Measurements from ENCODE around the gene ZACN. TPM values are rescaled to one million over a fixed set of nuclear protein-coding genes. Genes with fewer than 3 reads are reported as not detected.
"Not testable (repeated sequence)": the region's sequence is repeated elsewhere in the genome, so short reads cannot be mapped to it uniquely, and the experiment has no call there.

The ZACN gene
- 0.21 TPM for total RNA-seq

DNA sequence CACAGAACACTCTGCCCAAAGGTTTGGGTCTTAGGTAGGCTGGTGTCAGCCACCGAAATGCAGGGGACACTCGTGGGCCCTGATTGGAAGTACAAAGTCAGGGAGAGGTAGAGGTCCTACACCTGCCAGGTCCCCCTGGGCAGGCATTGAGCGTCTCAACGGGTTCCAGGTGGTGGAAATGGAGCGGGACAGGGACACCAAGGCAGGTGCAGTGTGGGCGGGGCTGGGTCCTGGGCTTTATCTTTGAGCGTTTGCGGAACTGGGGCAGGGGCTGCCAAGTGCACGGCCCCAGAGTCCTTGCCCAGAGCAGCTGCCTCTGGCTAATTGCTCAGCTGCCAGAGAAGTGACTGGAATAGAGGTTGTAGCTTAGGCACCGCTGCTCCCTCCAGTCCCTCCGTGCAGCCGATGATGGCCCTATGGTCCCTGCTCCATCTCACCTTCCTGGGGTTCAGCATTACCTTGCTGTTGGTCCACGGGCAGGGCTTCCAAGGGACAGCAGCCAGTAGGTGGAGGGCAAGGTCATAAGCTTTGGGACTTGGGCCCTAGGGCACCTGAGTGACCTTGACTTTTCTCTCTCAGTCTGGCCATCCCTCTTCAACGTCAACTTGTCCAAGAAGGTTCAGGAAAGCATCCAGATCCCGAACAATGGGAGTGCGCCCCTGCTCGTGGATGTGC is at the start of gene ZACN:
Gene ZACN (plus strand): TSS at position 323 of the 675 bp plus-strand sequence. CDS start 83 bp downstream, at position 406.
- Histone ChIP-seq H3K27me3 (ENCODE audit: insufficient read depth, low read length) (peaks cover 56% of the 10 kb centered on the region), H3K4me1 (ENCODE audit: insufficient read depth, low read length) (peaks cover 57% of the 10 kb centered on the region), H3K9me3 (ENCODE audit: low read depth, low read length) (no peaks in the 10 kb centered on the region), H3K4me3 (ENCODE audit: low read length) (no peak within 1 kb of the TSS)

DNA sequence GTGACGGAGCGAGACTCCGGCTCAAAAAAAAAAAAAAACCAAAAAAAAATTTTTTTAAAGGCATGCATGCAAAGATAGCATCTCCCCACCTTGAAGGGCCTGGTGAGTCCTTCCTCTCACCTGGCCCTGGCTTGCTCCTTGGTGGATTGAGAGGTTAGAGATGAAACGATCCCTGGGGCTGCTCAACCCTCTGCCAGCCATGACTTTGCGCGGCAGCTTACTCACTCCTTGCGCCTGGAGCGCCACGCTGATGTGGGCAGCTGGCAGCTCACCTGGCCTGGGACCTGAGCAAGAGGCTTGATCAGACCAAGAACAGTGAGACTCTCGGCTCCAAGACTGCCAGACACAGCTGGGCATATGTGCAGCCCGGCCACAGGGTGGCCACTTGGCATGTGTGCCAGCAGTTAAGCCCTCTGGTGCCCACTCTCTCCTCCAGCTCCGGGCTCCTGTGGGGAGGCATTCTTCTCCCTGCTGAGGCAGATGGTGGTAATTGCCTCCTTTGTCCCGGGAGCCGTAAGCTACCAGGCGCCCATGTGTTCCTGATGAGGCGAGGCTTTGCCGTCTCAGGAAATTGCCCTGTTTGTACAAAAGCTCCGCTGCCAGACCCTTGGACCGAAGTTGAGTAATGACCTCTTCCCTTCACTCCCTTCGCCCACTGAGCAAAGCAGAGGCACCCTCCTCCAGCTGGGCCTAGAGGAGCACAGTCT is 46.8 kb upstream of the ZACN start:
- Histone ChIP-seq H3K27me3 (ENCODE audit: insufficient read depth, low read length) (no peaks in the 10 kb centered on the region), H3K4me1 (ENCODE audit: insufficient read depth, low read length) (peaks cover 11% of the 10 kb centered on the region), H3K9me3 (ENCODE audit: low read depth, low read length) (no peaks in the 10 kb centered on the region), H3K4me3 (ENCODE audit: low read length) (no peak overlapping the region)

DNA sequence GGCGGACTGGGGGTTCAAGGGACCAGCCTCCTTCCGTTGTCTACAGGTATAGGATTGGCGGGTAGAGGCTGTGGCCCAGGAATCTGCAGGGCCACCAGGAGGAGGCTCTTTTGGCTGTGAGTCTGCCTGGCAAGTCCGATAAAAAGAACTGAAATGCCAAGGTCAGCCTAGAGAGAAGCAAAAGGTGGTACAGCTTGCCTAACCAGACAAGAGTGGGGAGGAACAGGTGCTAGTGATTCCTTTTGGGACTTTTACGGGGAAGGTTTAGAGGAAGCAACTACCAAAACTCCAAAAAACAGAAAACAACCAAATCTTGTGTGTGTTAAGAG is 46.2 kb upstream of the ZACN start:
- Histone ChIP-seq H3K4me1 (ENCODE audit: insufficient read depth, low read length) (peaks cover 11% of the 10 kb centered on the region), H3K4me3 (ENCODE audit: low read length) (no peak overlapping the region), H3K9me3 (ENCODE audit: low read depth, low read length) (no peaks in the 10 kb centered on the region), H3K27me3 (ENCODE audit: insufficient read depth, low read length) (no peaks in the 10 kb centered on the region)

DNA sequence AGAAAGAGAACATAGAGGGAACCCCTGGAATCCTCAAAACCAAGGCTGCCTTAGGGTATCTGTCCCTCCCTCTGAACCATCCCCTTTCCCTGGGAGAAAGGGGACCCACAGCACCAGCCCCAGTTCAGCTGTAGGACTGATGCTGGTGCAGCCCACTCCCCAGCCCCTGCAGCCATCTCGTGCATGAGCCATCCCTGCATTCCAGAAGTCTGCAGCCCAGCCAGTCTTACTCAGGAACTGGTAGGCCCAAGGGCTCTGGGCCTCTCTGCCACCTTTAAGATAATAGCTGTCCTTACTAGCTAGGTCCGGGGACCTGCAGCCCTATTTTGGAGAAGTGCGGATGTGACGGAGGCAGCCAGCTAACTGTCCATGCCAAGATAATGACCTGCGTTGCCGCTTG is 45.8 kb upstream of the ZACN start:
- Histone ChIP-seq H3K9me3 (ENCODE audit: low read depth, low read length) (no peaks in the 10 kb centered on the region), H3K27me3 (ENCODE audit: insufficient read depth, low read length) (no peaks in the 10 kb centered on the region), H3K4me1 (ENCODE audit: insufficient read depth, low read length) (peaks cover 11% of the 10 kb centered on the region), H3K4me3 (ENCODE audit: low read length) (no peak overlapping the region)

DNA sequence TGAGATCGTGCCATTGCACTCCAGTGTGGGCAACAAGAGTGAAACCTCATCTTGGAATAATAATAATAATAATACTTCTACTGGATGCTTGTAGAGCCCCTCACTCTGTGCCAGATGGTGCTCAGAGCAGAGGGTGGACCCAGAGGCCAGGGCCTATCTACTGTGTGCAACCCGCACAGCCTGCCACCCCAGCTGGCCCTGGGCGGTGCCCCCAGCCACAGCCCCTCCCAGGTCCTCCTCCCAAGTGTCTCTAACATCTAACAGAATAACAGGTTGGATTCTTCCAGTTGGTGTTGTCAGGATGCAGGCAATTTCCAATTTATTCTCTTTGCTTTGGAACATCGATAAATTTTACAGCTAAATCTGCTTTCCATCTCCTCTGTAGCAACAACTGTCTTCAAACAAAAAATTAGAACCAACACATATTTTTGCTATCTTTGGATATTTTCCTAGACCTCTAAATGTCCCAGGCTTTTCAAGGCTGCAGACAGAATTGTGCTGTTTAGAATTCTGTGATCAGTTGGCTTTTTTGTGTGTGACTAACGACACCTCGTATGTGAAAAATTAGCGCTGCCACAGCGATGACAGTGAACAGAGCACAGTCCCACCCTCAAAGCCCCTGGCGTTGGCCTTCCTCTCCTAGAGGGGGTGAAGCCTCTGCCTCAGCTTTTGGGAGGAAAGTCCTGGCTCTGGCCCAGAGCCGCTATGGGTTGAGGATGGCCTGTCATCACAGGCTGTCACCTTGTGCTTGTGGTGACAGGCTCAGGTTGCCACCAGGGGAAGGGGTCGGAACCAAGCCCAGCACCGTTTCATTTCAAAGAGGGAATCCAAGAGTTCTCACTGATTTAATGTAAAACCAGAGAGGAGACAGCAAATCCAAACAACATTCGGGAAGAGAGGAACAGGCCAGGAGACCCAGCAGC is 44.3 kb upstream of the ZACN start:
- Histone ChIP-seq H3K9me3 (ENCODE audit: low read depth, low read length) (no peaks in the 10 kb centered on the region), H3K4me3 (ENCODE audit: low read length) (no peak overlapping the region), H3K4me1 (ENCODE audit: insufficient read depth, low read length) (peaks cover 5% of the 10 kb centered on the region), H3K27me3 (ENCODE audit: insufficient read depth, low read length) (no peaks in the 10 kb centered on the region)

DNA sequence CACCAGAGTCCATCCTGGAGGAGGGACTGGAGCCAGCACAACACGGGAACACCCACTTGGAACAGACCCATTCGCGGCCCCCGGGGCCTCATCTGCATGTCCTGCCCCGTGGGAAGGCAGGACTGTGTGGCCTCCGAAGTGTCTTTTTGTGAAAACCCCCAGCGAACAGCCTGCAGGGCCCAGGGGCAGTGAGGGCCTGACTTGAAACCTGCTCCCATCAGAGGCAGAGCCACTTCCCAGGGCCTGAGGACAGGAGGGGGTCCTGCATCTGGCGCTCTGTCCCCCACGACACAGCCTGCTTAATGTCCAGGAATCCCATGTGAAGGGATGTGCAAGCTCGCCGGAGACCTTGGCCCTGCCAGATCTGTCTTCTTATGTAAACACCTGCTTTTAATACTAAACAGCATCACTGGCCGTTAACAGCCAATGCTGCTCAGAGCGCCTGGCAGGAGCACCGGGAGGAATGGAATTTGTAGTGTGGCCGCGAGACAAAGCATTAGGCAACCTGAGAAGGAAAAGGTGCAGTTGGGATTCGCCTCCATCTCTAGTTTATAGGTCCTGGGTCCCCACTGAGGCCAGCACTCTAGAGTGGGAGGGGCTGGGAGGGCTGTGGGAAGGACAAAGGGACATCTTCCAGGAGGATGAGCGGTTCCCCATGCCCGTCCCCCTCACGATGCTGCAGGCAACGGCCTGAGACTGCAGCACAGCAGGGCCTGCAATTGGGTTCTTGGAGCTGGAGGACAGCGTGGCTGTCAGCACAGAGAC is 42.3 kb upstream of the ZACN start:
- no peaks in the 10 kb centered on the region for H3K9me3 ChIP-seq (ENCODE audit: low read depth, low read length)
- H3K27me3 ChIP-seq (ENCODE audit: insufficient read depth, low read length) = no peaks in the 10 kb centered on the region
- H3K4me1 ChIP-seq (ENCODE audit: insufficient read depth, low read length) = no peaks in the 10 kb centered on the region
- H3K4me3 ChIP-seq (ENCODE audit: low read length) = no peak overlapping the region

DNA sequence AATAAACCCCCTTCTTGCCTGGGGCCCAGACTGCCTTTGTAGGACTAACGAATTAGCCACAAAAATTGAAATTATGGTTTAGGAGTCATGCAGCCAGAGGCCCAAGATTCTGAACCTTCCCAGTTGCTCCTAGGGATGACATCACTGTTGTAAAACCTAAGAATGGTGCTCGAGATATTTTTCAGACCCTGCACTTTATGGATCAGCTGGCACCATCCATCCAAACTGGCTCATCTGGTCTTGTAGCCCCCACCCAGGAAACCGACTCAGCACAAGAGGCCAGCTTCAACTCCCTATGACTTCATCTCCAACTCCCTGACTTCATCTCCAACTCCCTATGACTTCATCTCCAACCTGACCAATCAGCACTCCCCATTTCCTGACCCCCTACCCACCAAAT is 40.9 kb upstream of the ZACN start:
- Histone ChIP-seq H3K27me3 (ENCODE audit: insufficient read depth, low read length) (no peaks in the 10 kb centered on the region), H3K9me3 (ENCODE audit: low read depth, low read length) (no peaks in the 10 kb centered on the region), H3K4me1 (ENCODE audit: insufficient read depth, low read length) (no peaks in the 10 kb centered on the region), H3K4me3 (ENCODE audit: low read length) (no peak overlapping the region)

DNA sequence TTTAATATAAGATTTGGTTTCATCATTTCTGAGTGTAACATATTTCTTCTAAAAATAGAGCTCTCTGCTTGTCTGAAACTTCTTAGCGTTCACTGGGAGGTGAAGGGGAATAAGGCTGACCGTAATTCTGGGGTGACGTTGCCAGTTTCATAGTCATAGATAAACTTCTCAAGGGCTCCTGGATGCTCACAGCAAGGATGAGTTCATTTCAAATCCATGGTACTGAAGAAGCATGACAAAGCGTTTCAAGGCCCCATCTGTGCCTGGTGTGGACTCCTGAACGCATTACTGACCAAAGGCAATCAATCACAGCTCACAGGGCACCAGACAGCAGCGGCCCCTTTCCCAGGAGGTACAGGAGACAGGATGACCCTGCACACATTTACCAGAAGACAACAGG is 39.9 kb upstream of the ZACN start:
- H3K9me3 ChIP-seq (ENCODE audit: low read depth, low read length) = no peaks in the 10 kb centered on the region
- no peaks in the 10 kb centered on the region for H3K27me3 ChIP-seq (ENCODE audit: insufficient read depth, low read length)
- no peaks in the 10 kb centered on the region for H3K4me1 ChIP-seq (ENCODE audit: insufficient read depth, low read length)
- H3K4me3 ChIP-seq (ENCODE audit: low read length) = no peak overlapping the region

DNA sequence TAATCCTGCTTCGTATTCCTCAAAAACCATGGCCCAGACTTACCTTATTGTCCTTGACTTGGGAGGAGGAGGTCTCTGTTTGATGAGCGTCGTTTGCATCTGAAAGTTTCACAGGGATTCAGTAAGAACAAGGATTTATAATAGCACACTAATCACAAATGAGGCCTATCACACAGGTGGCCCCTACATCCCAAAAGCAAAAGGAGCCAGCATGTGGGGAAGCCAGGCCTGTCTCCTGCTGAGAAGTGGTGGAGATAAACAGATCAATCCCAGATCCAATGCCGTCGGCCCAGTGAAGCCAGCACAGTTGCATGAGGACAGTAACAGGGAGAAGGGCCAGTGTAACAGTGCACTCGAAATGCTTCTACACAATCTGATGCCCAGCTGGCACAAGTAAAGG is 38.6 kb upstream of the ZACN start:
- Histone ChIP-seq H3K4me1 (ENCODE audit: insufficient read depth, low read length) (no peaks in the 10 kb centered on the region), H3K9me3 (ENCODE audit: low read depth, low read length) (no peaks in the 10 kb centered on the region), H3K27me3 (ENCODE audit: insufficient read depth, low read length) (no peaks in the 10 kb centered on the region), H3K4me3 (ENCODE audit: low read length) (no peak overlapping the region)

DNA sequence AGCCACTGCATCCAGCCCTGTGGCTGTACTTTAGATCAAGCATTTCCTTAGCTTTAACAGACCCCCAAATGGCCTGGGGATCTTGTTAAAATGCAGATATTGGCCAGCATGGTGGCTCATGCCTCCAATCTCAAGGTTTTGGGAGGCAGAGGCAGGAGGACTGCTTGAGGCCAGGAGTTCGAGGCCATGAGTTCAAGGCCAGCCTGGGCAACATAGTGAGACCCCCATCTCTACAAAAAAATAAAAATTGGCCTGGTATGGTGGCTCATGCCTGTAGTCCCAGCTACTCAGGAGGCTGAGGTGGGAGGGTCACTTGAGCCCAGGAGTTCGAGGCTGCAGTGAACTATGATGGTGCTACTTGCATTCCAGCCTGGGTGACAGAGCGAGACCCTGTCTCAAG is 36.1 kb upstream of the ZACN start:
- H3K27me3 ChIP-seq (ENCODE audit: insufficient read depth, low read length); H3K4me1 ChIP-seq (ENCODE audit: insufficient read depth, low read length); H3K9me3 ChIP-seq (ENCODE audit: low read depth, low read length); H3K4me3 ChIP-seq (ENCODE audit: low read length): not testable (repeated sequence)

DNA sequence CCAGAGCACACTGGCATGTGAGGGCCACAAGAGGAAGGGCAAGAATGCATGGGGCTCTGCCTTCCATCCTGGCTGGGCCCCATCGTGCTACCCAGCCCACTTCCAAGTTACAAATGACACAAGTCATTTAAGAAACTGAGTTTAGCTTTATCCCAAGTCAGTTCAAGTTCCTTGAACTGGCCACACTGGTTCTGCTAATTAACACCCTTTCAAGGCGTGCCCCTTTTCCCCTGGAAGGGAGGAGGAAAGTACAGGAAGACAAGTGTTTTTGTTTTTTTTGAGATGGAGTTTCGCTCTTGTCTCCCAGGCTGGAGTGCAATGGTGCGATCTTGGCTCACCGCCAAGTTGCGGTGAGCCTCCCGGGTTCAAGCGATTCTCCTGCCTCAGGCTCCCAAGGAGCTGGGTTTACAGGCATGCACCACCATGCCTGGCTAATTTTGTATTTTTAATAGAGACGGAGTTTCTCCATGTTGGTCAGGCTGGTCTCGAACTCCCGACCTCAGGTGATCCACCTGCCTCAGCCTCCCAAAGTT is 34.4 kb upstream of the ZACN start:
- not testable (repeated sequence) for H3K9me3 ChIP-seq (ENCODE audit: low read depth, low read length); H3K4me3 ChIP-seq (ENCODE audit: low read length); H3K27me3 ChIP-seq (ENCODE audit: insufficient read depth, low read length)
- H3K4me1 ChIP-seq (ENCODE audit: insufficient read depth, low read length) = peaks cover 15% of the 10 kb centered on the region

DNA sequence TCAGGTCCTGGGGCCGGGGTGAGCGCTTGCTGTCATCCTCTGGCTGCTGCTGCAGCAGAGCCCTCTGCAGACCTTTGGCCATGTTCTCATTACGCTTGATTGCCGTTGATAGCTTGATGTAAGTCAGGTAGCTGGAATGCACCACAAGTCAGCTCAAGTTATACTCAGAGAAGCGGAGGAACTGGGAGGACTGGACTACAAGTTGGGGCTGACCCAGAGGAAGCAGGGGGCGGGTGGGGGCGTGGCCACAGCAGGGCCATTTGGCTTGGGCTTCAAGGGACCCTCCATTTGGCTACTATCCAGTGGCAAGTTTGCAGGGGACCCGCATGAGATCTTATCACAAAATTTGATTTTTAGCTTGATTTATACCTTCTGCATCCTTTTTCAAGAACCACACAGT is 32.9 kb upstream of the ZACN start:
- H3K9me3 ChIP-seq (ENCODE audit: low read depth, low read length) = no peaks in the 10 kb centered on the region
- no peak overlapping the region for H3K4me3 ChIP-seq (ENCODE audit: low read length)
- H3K27me3 ChIP-seq (ENCODE audit: insufficient read depth, low read length) = no peaks in the 10 kb centered on the region
- H3K4me1 ChIP-seq (ENCODE audit: insufficient read depth, low read length) = peaks cover 25% of the 10 kb centered on the region

DNA sequence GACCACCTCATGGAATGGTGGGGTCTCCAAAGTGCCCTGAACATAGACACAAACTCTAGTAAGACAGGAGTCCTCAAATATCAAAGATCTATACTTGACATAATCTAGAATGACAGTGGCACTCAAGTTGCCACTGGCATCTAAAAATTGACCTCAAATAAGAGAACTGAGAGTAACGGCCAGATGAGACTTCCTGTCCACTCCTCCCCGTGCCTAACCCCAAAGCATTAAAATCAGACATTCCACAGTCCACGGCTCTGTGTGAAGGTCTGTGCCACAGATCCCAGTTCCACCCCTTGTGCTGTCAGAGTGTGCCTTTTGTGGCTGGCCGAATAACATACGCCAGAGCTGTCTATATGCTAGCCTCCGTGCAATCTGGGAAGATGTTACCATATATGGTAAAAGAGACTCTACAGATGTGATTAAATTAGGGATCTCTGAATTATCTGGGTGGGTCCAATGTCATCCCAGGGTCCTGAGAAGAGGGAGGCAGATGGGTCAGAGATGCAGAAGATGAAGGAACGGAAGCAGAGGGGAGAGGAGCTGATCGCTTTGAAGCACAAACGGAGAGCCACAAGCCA is 30.9 kb upstream of the ZACN start:
- Histone ChIP-seq H3K27me3 (ENCODE audit: insufficient read depth, low read length) (no peaks in the 10 kb centered on the region), H3K4me3 (ENCODE audit: low read length) (no peak overlapping the region), H3K9me3 (ENCODE audit: low read depth, low read length) (no peaks in the 10 kb centered on the region), H3K4me1 (ENCODE audit: insufficient read depth, low read length) (peaks cover 25% of the 10 kb centered on the region)

DNA sequence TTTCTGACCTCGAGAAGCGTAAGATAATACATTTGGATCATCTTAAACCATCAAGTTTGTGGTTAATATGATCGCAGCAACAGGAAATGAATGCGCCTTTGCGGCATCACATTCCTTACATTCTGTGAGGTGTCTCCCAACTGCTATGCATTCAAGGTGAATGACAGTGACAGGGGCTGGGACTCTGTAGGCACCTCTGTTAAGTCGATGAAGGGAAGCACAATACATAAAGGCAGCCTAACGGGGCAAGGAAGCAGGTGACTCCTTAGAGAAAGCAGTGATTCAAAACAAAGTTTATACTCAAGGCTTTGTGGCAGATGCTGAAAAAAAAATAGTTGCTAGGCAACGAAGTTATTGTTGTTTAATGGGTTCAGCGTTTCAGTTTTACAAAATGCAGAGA is 30.3 kb upstream of the ZACN start:
- no peak overlapping the region for H3K4me3 ChIP-seq (ENCODE audit: low read length)

More for the DNA sequence above, 30.3 kb upstream of the ZACN start:
- H3K9me3 ChIP-seq (ENCODE audit: low read depth, low read length) = no peaks in the 10 kb centered on the region
- peaks cover 25% of the 10 kb centered on the region for H3K4me1 ChIP-seq (ENCODE audit: insufficient read depth, low read length)
- no peaks in the 10 kb centered on the region for H3K27me3 ChIP-seq (ENCODE audit: insufficient read depth, low read length)

All from mononuclear cell (primary cell).